Measurements from ENCODE around the gene SNIP1.

DNA sequence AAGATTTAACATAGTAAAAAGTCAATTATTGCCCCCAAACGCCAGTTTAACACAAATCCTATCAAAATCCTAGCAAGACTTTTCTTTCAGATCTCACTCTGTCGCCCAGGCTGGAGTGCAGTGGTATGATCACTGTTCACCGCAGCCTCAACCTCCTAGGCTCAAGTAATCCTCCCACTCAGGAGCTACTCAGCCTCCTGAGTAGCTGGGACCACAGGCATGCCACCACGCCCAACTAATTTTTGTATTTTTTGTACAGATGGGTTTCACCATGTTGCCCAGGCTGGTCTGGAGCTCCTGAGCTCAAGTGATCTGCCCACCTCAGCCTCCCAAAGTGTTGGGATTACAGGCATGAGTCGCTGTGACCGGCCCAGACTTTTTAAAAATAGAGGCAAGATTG, 4.8 kb downstream of the SNIP1 start:
- TF ChIP-seq, protein P1, sequence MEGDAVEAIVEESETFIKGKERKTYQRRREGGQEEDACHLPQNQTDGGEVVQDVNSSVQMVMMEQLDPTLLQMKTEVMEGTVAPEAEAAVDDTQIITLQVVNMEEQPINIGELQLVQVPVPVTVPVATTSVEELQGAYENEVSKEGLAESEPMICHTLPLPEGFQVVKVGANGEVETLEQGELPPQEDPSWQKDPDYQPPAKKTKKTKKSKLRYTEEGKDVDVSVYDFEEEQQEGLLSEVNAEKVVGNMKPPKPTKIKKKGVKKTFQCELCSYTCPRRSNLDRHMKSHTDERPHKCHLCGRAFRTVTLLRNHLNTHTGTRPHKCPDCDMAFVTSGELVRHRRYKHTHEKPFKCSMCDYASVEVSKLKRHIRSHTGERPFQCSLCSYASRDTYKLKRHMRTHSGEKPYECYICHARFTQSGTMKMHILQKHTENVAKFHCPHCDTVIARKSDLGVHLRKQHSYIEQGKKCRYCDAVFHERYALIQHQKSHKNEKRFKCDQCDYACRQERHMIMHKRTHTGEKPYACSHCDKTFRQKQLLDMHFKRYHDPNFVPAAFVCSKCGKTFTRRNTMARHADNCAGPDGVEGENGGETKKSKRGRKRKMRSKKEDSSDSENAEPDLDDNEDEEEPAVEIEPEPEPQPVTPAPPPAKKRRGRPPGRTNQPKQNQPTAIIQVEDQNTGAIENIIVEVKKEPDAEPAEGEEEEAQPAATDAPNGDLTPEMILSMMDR (IDR thresholded peaks at IDR 0.05; ENCODE audit: low read depth, low read length), result no peak
- TF ChIP-seq EZH2phosphoT487 (IDR thresholded peaks at IDR 0.05; ENCODE audit: low read depth), result no peak

Measured in OCI-LY3 (cell line).